ENCODE data around the gene MPDU1.
"Not testable (repeated sequence)": the region's sequence is repeated elsewhere in the genome, so short reads cannot be mapped to it uniquely, and the experiment has no call there.

MPDU1 gene

DNA sequence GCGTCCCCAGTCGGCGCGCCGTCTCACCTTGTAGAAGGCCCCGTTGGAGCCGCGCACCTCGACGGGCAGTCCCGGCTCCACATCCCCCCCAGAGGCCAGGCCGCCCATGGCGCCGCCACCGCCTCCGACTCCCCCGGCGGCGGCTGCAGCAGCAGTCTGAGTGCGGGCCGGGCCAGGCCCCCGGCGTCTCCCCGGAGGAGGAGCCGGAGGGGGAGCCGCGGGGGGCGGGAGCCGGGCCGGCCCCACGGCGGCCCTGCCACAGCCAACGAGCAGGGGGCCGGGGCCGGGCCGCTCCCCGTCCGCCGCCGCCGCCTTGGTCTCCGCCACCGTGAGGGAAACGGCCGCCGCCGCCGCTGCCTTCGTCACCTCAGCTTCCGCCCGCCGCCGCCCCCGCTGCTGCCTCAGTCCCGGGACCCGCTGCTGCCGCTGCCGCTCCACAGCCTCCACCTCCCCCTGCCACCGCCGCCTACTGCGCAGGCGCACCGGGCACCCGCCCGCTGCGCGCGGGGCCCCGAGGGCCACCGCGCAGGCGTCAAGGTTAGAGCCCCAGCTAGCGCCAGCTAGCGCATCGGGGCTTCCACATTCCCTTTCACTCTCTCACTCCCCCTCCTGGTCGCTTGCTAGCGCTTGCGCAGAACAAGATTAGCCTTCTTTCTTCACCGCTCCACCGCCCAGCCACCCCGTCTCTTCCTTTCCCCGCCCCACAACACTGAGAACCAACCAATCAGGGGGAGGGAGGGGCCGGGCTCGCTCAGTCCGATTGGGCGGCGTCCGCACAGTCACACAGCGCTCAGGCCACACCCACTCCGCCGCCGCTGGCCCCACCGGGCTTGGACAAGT is 31.0 kb downstream of the MPDU1 start, which contains the start of gene FXR2:
Gene FXR2 (minus strand): TSS at position 473 of the 840 bp plus-strand sequence. CDS start 365 bp downstream, at position 108.
- DNase-seq (ENCODE audit: low read depth in 2 of 2, low spot score in 1 of 2) = peak; percentile 92 to 98

DNA sequence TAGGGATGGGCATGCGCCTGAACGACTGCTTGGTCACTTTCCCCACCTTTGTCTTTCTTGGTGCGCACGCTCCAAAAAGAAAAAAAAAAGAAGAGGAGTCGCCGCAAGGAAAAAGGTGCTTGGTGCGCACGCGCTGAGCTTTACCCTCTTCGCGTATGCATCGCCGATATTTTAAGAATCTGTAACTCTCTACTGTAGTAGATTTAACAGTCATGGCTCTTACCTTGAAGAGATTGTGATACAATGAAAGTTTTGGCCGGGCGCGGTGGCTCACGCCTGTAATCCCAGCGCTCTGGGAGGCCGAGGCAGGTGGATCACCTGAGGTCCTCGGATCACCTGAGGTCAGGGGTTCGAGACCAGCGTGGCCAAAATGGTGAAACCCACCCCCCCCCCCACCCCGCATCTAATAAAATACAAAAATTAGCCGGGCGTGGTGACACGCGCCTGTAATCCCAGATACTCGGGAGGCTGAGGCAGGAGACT is 31.7 kb downstream of the MPDU1 start:
- DNase-seq (ENCODE audit: low read depth in 2 of 2, low spot score in 1 of 2) = no peak

DNA sequence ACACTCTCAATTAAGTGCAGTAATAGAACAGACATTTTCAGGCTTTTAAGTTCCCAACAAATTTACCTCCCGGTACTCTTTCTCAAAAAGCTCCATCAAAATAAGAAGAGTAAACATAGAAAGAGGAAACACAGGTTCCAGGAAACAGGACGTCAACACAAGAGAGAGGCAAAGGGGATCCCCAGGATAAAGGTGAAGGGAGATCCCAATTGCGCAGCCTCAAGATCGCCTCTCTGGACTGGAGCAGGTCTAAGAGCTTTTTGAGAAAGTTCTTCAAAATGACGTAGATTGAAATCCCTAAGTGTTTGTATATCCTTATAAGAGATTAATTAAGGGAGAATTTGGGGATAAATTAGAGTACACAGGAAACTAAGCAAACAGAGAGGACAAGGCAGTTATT is 35.0 kb downstream of the MPDU1 start:
- no peak for DNase-seq (ENCODE audit: low read depth in 2 of 2, low spot score in 1 of 2)

DNA sequence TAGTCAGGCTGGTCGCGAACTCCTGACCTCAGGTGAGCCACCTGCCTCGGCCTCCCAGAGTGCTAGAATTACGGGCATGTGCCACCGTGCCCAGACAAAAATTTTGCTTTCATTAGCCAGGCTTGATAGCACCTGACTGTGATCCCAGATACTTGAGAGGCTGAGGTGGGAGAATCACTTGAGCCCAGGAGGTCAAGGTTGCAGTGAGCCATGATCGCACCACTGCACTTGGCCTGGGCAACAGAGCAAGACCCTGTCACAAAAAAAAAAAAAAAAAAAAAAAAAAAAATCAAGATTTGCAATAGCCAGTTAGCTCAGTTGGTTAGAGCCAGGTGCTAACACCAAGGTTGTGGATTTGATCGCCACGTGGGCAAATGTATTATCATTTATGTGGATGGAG is 37.2 kb downstream of the MPDU1 start:
- no peak for DNase-seq (ENCODE audit: low read depth in 2 of 2, low spot score in 1 of 2)

DNA sequence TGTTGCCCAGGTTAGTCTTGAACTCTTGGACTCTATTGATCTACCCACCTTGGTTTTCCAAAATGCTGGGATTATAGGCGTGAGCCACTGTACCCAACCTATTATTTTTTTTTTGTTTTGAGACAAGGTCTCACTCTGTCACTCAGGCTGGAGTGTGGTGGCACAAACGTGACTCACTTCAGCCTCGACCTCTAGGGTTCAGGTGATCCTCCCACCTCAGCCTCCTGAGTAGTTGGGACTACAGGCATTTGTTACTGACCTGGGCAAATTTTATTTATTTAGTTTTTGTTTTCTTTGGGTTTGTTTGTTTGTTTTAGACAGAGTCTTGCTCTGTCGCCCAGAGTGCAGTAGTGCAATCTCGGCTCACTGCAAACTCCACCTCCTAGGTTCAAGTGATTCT is 40.0 kb downstream of the MPDU1 start:
- no peak for DNase-seq (ENCODE audit: low read depth in 2 of 2, low spot score in 1 of 2)

DNA sequence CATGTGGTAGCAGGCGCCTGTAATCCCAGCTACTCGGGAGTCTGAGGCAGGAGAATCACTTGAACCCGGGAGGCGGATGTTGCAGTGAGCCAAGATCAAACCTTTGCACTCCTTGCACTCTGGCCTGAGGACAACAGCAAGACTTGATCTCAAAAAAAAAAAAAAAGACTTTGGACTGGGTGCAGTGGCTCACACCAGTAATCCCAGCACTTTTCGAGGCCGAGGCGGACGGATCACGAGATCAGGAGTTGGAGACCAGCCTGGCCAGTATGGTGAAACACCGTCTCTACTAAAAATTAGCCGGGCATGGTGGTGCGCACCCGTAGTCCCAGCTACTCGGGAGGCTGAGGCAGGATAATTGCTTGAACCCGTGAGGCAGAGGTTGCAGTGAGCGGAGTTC is 42.1 kb downstream of the MPDU1 start:
- DNase-seq (ENCODE audit: low read depth in 2 of 2, low spot score in 1 of 2) = not testable (repeated sequence)

DNA sequence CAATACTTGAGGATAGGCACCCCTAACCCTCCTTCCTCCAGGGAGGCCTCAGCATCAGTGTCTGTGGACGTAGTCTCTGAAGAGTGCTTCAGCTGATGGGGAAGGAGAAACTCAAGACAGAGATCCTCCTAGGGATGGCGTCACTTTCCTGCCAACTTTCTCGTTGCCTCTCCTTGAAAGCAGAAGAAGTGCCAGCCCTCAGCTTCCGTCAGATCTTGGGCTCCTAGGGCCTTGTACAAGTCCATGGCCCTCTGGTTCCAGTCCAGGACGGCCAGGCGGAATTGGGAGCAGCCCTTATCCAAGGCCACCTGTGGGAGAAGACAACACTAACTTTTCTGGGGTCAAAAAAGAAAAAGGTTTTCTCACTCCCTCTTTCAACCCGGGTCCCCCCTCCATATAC is 42.7 kb downstream of the MPDU1 start:
- no peak for DNase-seq (ENCODE audit: low read depth in 2 of 2, low spot score in 1 of 2)

DNA sequence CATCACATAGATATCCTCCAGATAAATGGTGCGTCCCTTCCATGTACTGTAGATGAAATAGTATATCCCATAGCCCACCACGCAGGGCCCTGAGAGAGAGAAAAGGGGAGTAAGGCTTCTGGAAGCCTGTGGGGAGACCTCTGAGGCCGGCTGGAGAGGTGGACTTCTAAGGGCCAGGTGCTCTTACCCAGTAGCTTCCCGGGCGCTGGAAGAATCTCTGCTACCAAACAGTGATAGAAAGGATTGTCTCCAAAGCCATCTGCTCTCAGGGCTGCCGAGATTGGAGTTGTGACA is 43.3 kb downstream of the MPDU1 start:
- no peak for DNase-seq (ENCODE audit: low read depth in 2 of 2, low spot score in 1 of 2)

DNA sequence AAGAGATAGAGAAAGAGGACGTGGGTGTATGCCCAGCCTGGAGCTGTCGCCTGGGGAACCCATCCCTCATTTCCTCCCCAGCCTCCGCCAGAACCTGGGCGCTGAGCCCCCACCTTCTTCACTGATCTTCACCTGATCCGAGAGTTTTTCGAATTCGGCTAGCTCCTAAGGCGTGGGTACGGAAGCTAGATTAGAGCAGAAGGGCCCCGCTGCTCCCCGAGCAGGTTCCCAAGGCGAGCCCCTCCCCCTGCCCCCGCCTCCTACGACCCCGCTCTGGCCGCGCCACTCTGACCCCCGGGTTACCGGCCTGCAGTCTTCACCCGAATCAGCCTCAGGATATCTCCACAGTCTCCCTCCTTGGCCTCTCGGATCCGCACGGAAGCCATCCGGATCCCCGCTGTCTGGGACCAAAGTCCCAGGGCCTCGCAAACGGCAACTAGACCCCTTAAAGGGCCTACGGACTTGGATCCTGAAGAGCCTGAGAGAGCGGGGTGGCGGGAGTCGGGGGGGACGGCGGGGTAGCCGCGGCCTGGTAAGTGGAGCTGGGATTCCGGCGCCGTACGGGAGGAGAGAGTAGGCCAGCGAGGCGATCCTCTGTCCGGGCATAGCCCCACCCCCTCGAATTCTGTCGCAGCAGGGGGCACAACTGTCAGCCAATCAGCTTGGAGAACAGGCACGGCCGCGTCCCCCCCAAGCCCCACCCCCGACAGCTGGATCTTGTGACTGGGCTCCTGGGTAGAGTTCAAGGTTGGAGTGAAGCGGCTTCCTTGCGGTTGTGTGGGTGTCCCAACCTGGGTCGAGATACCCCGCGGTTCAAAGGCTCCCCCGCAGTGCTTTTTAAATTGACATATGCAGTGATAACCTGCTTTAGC is 43.8 kb downstream of the MPDU1 start, which contains the start of gene SAT2:
Gene SAT2 (minus strand): TSS at position 572 of the 872 bp plus-strand sequence. CDS start 186 bp downstream, at position 386.
- DNase-seq (ENCODE audit: low read depth in 2 of 2, low spot score in 1 of 2) = peak; percentile 64 to 86

DNA sequence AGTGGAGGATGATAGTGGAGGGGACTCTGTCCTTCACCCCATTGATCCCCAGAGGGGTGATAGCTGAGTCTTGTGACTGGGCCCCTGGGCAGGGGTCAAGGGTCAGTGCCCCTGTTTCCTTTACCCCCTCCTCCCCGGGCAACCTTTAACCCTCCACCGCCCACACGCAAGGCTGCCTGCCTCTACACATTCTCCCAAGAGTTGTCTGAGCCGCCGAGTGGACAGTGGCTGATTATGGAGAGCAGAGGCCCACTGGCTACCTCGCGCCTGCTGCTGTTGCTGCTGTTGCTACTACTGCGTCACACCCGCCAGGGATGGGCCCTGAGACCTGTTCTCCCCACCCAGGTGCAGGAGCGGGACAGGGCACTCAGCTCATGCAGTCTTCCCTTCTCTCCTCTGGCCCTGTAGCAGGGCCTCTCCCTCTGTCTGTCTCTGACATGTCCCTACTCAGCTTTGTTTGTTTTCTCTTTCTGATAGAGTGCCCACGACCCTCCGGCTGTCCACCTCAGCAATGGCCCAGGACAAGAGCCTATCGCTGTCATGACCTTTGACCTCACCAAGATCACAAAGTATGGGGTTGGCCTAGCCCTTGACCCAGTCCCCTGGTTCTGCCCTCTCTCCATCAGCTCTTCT is 46.4 kb downstream of the MPDU1 start, which contains the start of gene SHBG:
Gene SHBG (plus strand): TSS at position 197 of the 633 bp plus-strand sequence. CDS start 38 bp downstream, at position 235.
- no peak for DNase-seq (ENCODE audit: low read depth in 2 of 2, low spot score in 1 of 2)

DNA sequence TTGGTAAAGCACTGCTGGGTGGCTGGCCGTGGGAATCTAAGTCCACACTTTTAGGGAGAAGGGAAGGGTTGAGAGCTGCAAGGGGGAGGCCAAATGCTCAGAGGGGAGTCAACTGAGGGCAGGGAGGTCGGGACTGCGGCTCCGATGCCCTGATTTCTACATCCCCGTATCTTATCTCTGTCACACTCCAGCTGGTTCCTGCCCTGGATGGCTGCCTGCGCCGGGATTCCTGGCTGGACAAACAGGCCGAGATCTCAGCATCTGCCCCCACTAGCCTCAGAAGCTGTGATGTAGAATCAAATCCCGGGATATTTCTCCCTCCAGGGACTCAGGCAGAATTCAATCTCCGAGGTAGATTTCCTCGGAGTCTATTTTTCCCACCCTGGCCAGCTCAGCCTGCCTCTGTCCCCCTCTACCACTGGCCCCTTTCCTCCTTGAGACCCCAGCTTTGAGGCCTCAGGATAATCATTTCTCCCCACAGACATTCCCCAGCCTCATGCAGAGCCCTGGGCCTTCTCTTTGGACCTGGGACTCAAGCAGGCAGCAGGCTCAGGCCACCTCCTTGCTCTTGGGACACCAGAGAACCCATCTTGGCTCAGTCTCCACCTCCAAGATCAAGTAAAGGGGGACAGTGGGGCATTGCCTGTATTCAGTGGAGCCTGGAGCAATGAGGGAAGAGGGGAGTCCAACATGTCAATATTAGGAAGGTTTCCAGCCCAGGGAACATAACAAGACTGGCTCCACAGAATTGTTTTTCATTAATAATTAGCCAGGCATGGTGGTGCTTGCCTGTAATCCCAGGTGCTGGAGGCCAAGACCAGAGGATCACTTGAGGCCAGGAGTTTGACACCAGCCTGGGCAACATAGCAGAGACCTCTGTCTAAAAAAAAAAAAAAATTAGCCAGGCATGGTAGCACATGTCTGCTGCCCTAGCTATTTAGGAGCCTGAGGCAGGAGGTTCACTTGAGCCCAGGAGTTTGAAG is 48.0 kb downstream of the MPDU1 start:
- DNase-seq (ENCODE audit: low read depth in 2 of 2, low spot score in 1 of 2) = no peak

DNA sequence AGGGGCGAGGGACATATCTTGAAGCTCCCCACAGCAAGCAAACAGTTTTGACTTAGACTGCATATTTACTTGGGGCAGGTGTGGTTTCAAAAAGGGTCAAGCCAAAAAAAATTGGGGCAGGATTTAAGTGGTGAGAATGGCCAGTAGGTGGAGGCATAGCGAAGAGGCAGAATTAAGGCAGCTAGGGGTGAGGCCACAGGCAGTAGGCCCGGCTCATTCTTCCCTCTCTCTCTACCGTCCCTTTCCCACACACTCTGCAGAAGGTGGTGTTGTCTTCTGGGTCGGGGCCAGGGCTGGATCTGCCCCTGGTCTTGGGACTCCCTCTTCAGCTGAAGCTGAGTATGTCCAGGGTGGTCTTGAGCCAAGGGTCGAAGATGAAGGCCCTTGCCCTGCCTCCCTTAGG is 48.8 kb downstream of the MPDU1 start:
- DNase-seq (ENCODE audit: low read depth in 2 of 2, low spot score in 1 of 2) = no peak

DNA sequence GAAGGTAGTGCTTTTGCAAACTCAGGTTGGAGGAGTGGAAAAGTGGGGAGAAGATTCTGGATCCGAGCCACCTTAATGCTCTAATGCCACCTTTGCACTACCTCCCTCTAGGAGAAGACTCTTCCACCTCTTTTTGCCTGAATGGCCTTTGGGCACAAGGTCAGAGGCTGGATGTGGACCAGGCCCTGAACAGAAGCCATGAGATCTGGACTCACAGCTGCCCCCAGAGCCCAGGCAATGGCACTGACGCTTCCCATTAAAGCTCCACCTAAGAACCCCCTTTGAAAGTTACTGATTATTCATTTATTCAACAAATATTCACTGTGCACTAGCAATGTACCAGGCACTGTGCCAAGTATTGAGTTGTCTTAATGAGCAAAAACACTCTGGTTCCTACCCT is 49.4 kb downstream of the MPDU1 start:
- DNase-seq (ENCODE audit: low read depth in 2 of 2, low spot score in 1 of 2) = no peak

DNA sequence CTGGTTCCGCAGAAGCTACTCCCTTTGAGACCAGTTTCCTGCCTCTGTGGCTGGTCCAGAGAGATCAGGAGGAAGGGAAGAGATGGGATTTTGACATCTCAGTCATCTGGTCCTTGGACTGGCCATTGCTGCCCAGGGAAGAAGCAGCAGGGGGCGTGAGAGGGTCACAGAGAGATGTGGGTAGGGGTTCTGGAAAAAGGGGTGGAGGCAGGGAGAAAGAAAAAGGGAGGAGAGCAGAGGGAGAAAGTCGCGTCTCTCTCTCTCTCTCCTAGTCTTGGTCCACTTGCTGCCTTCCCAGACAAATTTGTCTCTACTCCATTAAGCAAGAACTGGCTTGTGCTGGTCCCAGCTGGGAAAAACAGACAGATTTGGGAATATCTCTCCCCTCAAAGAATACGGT is 50.7 kb downstream of the MPDU1 start:
- no peak for DNase-seq (ENCODE audit: low read depth in 2 of 2, low spot score in 1 of 2)

DNA sequence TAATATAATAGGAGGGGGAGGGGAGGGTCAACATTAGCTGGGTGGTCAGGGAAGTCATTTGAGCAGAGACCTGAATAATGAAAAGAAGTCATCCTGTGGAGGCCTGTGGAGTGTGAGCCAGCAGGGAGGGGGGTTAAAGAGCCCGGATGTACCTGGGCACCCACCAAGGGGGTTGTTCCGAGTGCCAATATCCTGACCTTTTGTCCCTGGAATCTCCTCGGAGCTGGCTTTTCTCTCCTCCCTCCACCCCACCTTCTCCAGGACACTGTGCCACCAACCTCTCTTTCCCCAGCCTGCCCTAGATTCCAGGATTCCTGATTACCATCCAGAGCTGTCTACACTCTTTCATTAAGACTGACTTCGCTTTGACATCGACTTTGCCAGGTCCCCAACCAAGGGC is 52.5 kb downstream of the MPDU1 start:
- no peak for DNase-seq (ENCODE audit: low read depth in 2 of 2, low spot score in 1 of 2)

Measured in stimulated activated CD8-positive, alpha-beta memory T cell treated with anti-CD3 and anti-CD28 coated beads, Interleukin-4, amount 100 ng/mL, for 4 hours (primary cell).